ENCODE data around the gene PLXNA1. TPM values are rescaled to one million over a fixed set of nuclear protein-coding genes. Genes with fewer than 3 reads are reported as not detected.

The PLXNA1 gene
- total RNA-seq, 1 donor from 2014 or later: 16.1 TPM

- intact Hi-C loops (cut with micrococcal nuclease): no loop called here
Observed at GRCh38 chr3:126967386-126967785, 15.5 kb upstream of the PLXNA1 start.

- intact Hi-C loops (cut with micrococcal nuclease): no loop called here
Observed at GRCh38 chr3:126968391-126969390, 14.2 kb upstream of the PLXNA1 start.

GRCh38 chr3:126969586-126969985 lies 13.3 kb upstream of the PLXNA1 start:
- intact Hi-C loops (cut with micrococcal nuclease): no loop called here

- intact Hi-C loops (cut with micrococcal nuclease): no loop called here
Observed at GRCh38 chr3:126970101-126970500, 12.8 kb upstream of the PLXNA1 start.

GRCh38 chr3:126970921-126971320 lies 12.0 kb upstream of the PLXNA1 start:
- intact Hi-C loops (cut with micrococcal nuclease): no loop called here

GRCh38 chr3:126971891-126972351 lies 11.0 kb upstream of the PLXNA1 start:
- intact Hi-C loops (cut with micrococcal nuclease): no loop called here

GRCh38 chr3:126972866-126973265 lies 10.0 kb upstream of the PLXNA1 start:
- intact Hi-C loops (cut with micrococcal nuclease): no loop called here

- intact Hi-C loops (cut with micrococcal nuclease): no loop called here
Observed at GRCh38 chr3:126973814-126974213, 9.1 kb upstream of the PLXNA1 start.

- intact Hi-C loops (cut with micrococcal nuclease): no loop called here
Observed at GRCh38 chr3:126974756-126975155, 8.2 kb upstream of the PLXNA1 start.

GRCh38 chr3:126976906-126977305 lies 6.0 kb upstream of the PLXNA1 start:
- intact Hi-C loops (cut with micrococcal nuclease): no loop called here

GRCh38 chr3:126977821-126978220 lies 5.1 kb upstream of the PLXNA1 start:
- intact Hi-C loops (cut with micrococcal nuclease): no loop called here

- intact Hi-C loops (cut with micrococcal nuclease): no loop called here
Observed at GRCh38 chr3:126978291-126978690, 4.6 kb upstream of the PLXNA1 start.

GRCh38 chr3:126979046-126979628 lies 3.8 kb upstream of the PLXNA1 start:
- intact Hi-C loops (cut with micrococcal nuclease): no loop called here

- intact Hi-C loops (cut with micrococcal nuclease): loop anchor here (5.0 kb wide), 4 partner anchors 247 to 1142 kb away; partner anchors contain the start of gene RUVBL1
Observed at GRCh38 chr3:126980266-126980811, 2.6 kb upstream of the PLXNA1 start.

- intact Hi-C loops (cut with micrococcal nuclease): loop anchor here (1.0 to 5.0 kb wide), 14 partner anchors 71 to 1140 kb away; partner anchors contain the start of genes ABTB1, CHCHD6, MCM2 and RUVBL1
Observed at GRCh38 chr3:126982126-126982470, 817 bp upstream of the PLXNA1 start.

- intact Hi-C loops (cut with micrococcal nuclease): loop anchor here (2.0 to 5.0 kb wide), 6 partner anchors 244 to 1139 kb away; partner anchors contain the start of genes MCM2, RUVBL1 and TPRA1
Observed at GRCh38 chr3:126983276-126983652, 349 bp downstream of the PLXNA1 start.

- intact Hi-C loops (cut with micrococcal nuclease): loop anchor here (2.0 to 5.0 kb wide), 6 partner anchors 243 to 1138 kb away; partner anchors contain the start of genes MCM2, RUVBL1 and TPRA1
Observed at GRCh38 chr3:126983653-126984390, 907 bp downstream of the PLXNA1 start.

GRCh38 chr3:126984391-126985131 lies 1.6 kb downstream of the PLXNA1 start:
- intact Hi-C loops (cut with micrococcal nuclease): loop anchor here (5.0 kb wide), 4 partner anchors 243 to 1138 kb away; partner anchors contain the start of gene RUVBL1

GRCh38 chr3:126985132-126985985 lies 2.4 kb downstream of the PLXNA1 start:
- intact Hi-C loops (cut with micrococcal nuclease): no loop called here

Data from T-helper 1 cell treated with Interleukin-12 subunit alpha and Interleukin-12 subunit beta and Interleukin-4 antibody, amounts not matched to agents 30 ng/mL and 1 ng/mL, for 36 hours (primary cell).